Osteoblast (primary cell): ENCODE results near the gene RTEL1. TPM values are rescaled to one million over a fixed set of nuclear protein-coding genes. Genes with fewer than 3 reads are reported as not detected.

Experiments used
- DNase-seq: peaks from one replicate; pipeline ENCODE4 v3.0.0; 2011; ENCODE audit warnings: low spot score, mixed read lengths; ENCODE audit not compliant: insufficient read length; ENCODE audit errors: missing footprints
- H2AFZ ChIP-seq: 2 replicates; pipeline ENCODE4 v1.6.0; 2011; ENCODE audit warnings: mild to moderate bottlenecking, low read length
- H3K27ac ChIP-seq: 2 replicates; pipeline ENCODE4 v1.5.1; 2011; ENCODE audit warnings: mild to moderate bottlenecking, low read depth, low read length, moderate library complexity
- H3K27me3 ChIP-seq: 2 replicates; pipeline ENCODE4 v1.6.0; 2012; ENCODE audit warnings: mild to moderate bottlenecking, control low read depth, inconsistent platforms, low read length, moderate library complexity; ENCODE audit not compliant: insufficient read depth
- H3K36me3 ChIP-seq: 2 replicates; pipeline ENCODE4 v1.5.1; 2011; ENCODE audit warnings: mild to moderate bottlenecking, low read length, control low read depth, moderate library complexity; ENCODE audit not compliant: insufficient read depth
- H3K4me1 ChIP-seq: 2 replicates; pipeline ENCODE4 v1.5.1; 2011; ENCODE audit warnings: mild to moderate bottlenecking, low read length, control low read depth, moderate library complexity; ENCODE audit not compliant: insufficient read depth
- H3K4me2 ChIP-seq: 2 replicates; pipeline ENCODE4 v1.6.0; 2011; ENCODE audit warnings: mild to moderate bottlenecking, low read length; ENCODE audit not compliant: insufficient read depth
- H3K4me3 ChIP-seq: fragments of 200-600 bp; sonication (generic); 3 replicates; pipeline ENCODE4 v1.5.1; 2012; ENCODE audit warnings: mild to moderate bottlenecking, low read length, inconsistent platforms; ENCODE audit not compliant: insufficient read depth
- H3K79me2 ChIP-seq: 2 replicates; pipeline ENCODE4 v1.6.0; 2012; ENCODE audit warnings: mild to moderate bottlenecking, low read length, control low read depth, inconsistent platforms; ENCODE audit not compliant: insufficient read depth
- H3K9me3 ChIP-seq: 2 replicates; pipeline ENCODE4 v1.5.1; 2011; ENCODE audit warnings: low read depth, low read length, control low read depth
- H4K20me1 ChIP-seq: 2 replicates; pipeline ENCODE4 v1.6.0; 2012; ENCODE audit warnings: mild to moderate bottlenecking, low read length, control low read depth; ENCODE audit not compliant: insufficient read depth
- CTCF ChIP-seq: IDR thresholded peaks from 2 replicates; pipeline ENCODE4 v1.5.1; 2011; ENCODE audit warnings: mild to moderate bottlenecking, low read depth, low read length, moderate library complexity; ENCODE audit errors: extremely low read depth
- total RNA-seq: library from RNA; depleted of rRNA; stranded (reverse); fragments of >200 nt; gene quantifications from 2 replicates; pipeline ENCODE4 v1.2.3, GENCODE V29; 2012

Gene RTEL1
- total RNA-seq, 1 donor = 10.9 TPM

DNA sequence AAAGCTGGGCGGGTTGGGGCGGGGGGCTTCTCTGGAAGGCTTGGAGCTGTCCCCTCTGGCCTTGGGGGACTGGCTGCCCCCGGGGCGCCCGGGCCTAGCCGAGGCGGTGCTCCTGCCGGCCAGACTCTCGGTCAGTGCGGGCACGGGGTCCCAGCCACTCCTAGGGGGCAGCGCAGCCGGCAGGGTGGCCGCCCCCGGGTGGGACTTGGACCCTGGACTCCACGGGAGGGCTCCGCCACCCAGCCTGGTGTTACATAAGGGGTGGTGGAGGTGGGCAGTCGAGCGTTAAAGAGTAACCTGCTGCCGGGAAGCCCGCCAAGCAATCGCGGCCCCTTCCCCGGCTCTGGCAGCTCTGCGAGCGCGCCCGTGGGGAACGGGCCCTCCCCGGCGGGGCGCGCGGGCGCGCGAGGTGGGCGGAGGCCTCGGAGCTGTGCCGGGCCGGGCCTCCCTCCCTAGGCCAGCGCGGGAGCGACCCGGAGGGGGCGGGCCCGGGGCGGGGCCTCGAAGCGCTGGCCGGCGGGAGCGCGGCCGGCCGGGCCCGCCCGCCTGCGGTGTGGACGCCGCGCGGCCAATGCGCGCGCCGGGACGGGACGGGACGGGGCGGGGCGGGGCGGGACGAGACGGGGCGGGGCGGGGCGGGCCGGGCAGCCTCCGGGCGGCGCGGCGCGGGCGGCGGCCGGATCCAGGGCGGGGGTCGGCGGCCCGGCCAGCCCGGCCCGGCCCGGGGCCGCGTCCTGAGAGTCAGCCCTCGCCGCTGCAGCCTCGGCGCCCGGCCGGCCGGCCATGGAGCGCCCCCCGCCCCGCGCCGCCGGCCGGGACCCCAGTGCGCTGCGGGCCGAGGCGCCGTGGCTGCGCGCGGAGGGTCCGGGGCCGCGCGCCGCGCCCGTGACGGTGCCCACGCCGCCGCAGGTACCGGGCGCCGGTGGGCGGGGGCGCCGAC, 81.3 kb downstream of the RTEL1 start, which contains the start of gene SLC2A4RG:
Gene SLC2A4RG (plus strand): TSS at position 647 of the 940 bp plus-strand sequence. CDS start 137 bp downstream, at position 784.
- Histone ChIP-seq H3K4me3 (peak within 1 kb of the TSS; percentile 77), H3K27ac (peak within 1 kb of the TSS; percentile 54), H2AFZ (no peak within 1 kb of the TSS), H3K4me1 (peaks cover 9% of the 10 kb centered on the region), H3K36me3 (peaks cover 26% of the 10 kb centered on the region), H3K4me2 (peak within 1 kb of the TSS; percentile 89), H4K20me1 (peaks cover 12% of the 10 kb centered on the region), H3K9me3 (no peaks in the 10 kb centered on the region), H3K27me3 (no peaks in the 10 kb centered on the region), H3K79me2 (peaks cover 4% of the 10 kb centered on the region)
- DNase-seq = peak; percentile 100
- TF ChIP-seq CTCF = no peak

GRCh38 chr20:63740070-63740626, 82.0 kb downstream of the RTEL1 start:
- peak; percentile 98 for DNase-seq
- H3K4me1 ChIP-seq = peaks cover 9% of the 10 kb centered on the region
- peaks cover 9% of the 10 kb centered on the region for H4K20me1 ChIP-seq
- H3K4me3 ChIP-seq = peak overlapping the region; percentile 77
- H2AFZ ChIP-seq = no peak overlapping the region
- peak overlapping the region; percentile 54 for H3K27ac ChIP-seq
- no peaks in the 10 kb centered on the region for H3K9me3 ChIP-seq
- peaks cover 4% of the 10 kb centered on the region for H3K79me2 ChIP-seq
- H3K27me3 ChIP-seq = no peaks in the 10 kb centered on the region
- H3K4me2 ChIP-seq = peak overlapping the region; percentile 89
- TF ChIP-seq CTCF = no peak
- H3K36me3 ChIP-seq = peaks cover 26% of the 10 kb centered on the region

GRCh38 chr20:63740627-63741353, 82.7 kb downstream of the RTEL1 start:
- Histone ChIP-seq H3K27me3 (no peaks in the 10 kb centered on the region), H3K4me1 (peaks cover 9% of the 10 kb centered on the region), H2AFZ (peak overlapping the region; percentile 82), H3K79me2 (peaks cover 4% of the 10 kb centered on the region), H4K20me1 (peaks cover 9% of the 10 kb centered on the region), H3K4me3 (peak overlapping the region; percentile 77), H3K9me3 (no peaks in the 10 kb centered on the region), H3K36me3 (peaks cover 26% of the 10 kb centered on the region), H3K4me2 (peak overlapping the region; percentile 89), H3K27ac (peak overlapping the region; percentile 54)
- no peak for TF ChIP-seq CTCF
- DNase-seq = peak; percentile 100
